H9 (cell line): ENCODE results near the gene AFF2. TPM values are rescaled to one million over a fixed set of nuclear protein-coding genes. Genes with fewer than 3 reads are reported as not detected.
A peak's percentile ranks its signal among the peaks of the same experiment; 100 is the strongest.

Experiments
- DNase-seq: peaks from one replicate; pipeline ENCODE4 v3.0.0-alpha.2; 2017
- H2AFZ ChIP-seq: one replicate; pipeline ENCODE4 v1.6.1; 2013; ENCODE audit warnings: mild to moderate bottlenecking, low read length, control low read depth, moderate library complexity
- H2AK5ac ChIP-seq: 2 replicates; pipeline ENCODE4 v1.6.1; 2013; ENCODE audit warnings: low read length, control low read depth, mixed read lengths; ENCODE audit not compliant: insufficient read length
- H2BK120ac ChIP-seq: one replicate; pipeline ENCODE4 v1.6.1; 2013; ENCODE audit warnings: low read depth, mild to moderate bottlenecking, low read length, control low read depth, inconsistent platforms; ENCODE audit not compliant: poor library complexity, severe bottlenecking
- H2BK12ac ChIP-seq: 2 replicates; pipeline ENCODE4 v1.6.1; 2013; ENCODE audit warnings: low read length, control low read depth, mixed read lengths, low read depth; ENCODE audit not compliant: insufficient read length
- H2BK15ac ChIP-seq: 2 replicates; pipeline ENCODE4 v1.6.1; 2013; ENCODE audit warnings: low read depth, low read length, control low read depth
- H2BK20ac ChIP-seq: one replicate; pipeline ENCODE4 v1.6.1; 2013; ENCODE audit warnings: low read depth, mild to moderate bottlenecking, low read length, control low read depth, inconsistent platforms; ENCODE audit not compliant: poor library complexity, severe bottlenecking
- H2BK5ac ChIP-seq: 2 replicates; pipeline ENCODE4 v1.6.1; 2013; ENCODE audit warnings: low read length, control low read depth, mixed read lengths; ENCODE audit not compliant: insufficient read length
- H3K14ac ChIP-seq: 2 replicates; pipeline ENCODE4 v1.6.1; 2013; ENCODE audit warnings: low read length, control low read depth; ENCODE audit not compliant: insufficient read depth
- H3K18ac ChIP-seq: 2 replicates; pipeline ENCODE4 v1.6.1; 2013; ENCODE audit warnings: low read depth, mild to moderate bottlenecking, mixed read lengths, low read length, control low read depth; ENCODE audit not compliant: insufficient read length
- H3K23ac ChIP-seq: 2 replicates; pipeline ENCODE4 v1.6.1; 2013; ENCODE audit warnings: low read length, control low read depth, mixed read lengths, low read depth; ENCODE audit not compliant: insufficient read length
- H3K23me2 ChIP-seq: 2 replicates; pipeline ENCODE4 v1.6.1; 2013; ENCODE audit warnings: low read depth, mild to moderate bottlenecking, mixed read lengths, low read length, control low read depth; ENCODE audit not compliant: insufficient read length, poor library complexity, severe bottlenecking
- H3K27ac ChIP-seq: 2 replicates; pipeline ENCODE4 v1.5.1; 2013; ENCODE audit warnings: low read length, control low read depth, mixed read lengths, low read depth; ENCODE audit not compliant: insufficient read length
- H3K27me3 ChIP-seq: 2 replicates; pipeline ENCODE4 v1.6.1; 2013; ENCODE audit warnings: low read length, control low read depth, inconsistent platforms; ENCODE audit not compliant: insufficient read depth
- H3K4ac ChIP-seq: 2 replicates; pipeline ENCODE4 v1.6.1; 2013; ENCODE audit warnings: low read depth, mild to moderate bottlenecking, control low read depth, inconsistent platforms, low read length, moderate library complexity
- H3K4me1 ChIP-seq: 2 replicates; pipeline ENCODE4 v1.6.1; 2013; ENCODE audit warnings: low read length, control low read depth, inconsistent platforms; ENCODE audit not compliant: insufficient read depth
- H3K4me2 ChIP-seq: 2 replicates; pipeline ENCODE4 v1.6.1; 2013; ENCODE audit warnings: low read length, control low read depth, mixed read lengths; ENCODE audit not compliant: insufficient read length, insufficient read depth
- H3K56ac ChIP-seq: 2 replicates; pipeline ENCODE4 v1.6.1; 2013; ENCODE audit warnings: low read depth, mild to moderate bottlenecking, mixed read lengths, low read length, control low read depth; ENCODE audit not compliant: insufficient read length
- H3K79me1 ChIP-seq: 2 replicates; pipeline ENCODE4 v1.6.1; 2013; ENCODE audit warnings: low read depth, mild to moderate bottlenecking, moderate library complexity, low read length, control low read depth, inconsistent platforms; ENCODE audit not compliant: insufficient read depth, poor library complexity, severe bottlenecking
- H3K79me2 ChIP-seq: 2 replicates; pipeline ENCODE4 v1.6.1; 2013; ENCODE audit warnings: low read length, control low read depth, inconsistent platforms; ENCODE audit not compliant: insufficient read depth
- H3K9ac ChIP-seq: 2 replicates; pipeline ENCODE4 v1.6.1; 2013; ENCODE audit warnings: low read length, control low read depth, mixed read lengths; ENCODE audit not compliant: insufficient read length; ENCODE audit errors: extremely low read depth
- H3K9me3 ChIP-seq: one replicate; pipeline ENCODE4 v1.6.1; 2013; ENCODE audit warnings: low read depth, low read length, inconsistent platforms; ENCODE audit not compliant: control insufficient read depth
- H3T11ph ChIP-seq: one replicate; pipeline ENCODE4 v1.6.1; 2013; ENCODE audit warnings: mild to moderate bottlenecking, low read length, control low read depth, inconsistent platforms
- H4K20me1 ChIP-seq: one replicate; pipeline ENCODE4 v1.6.1; 2013; ENCODE audit not compliant: control insufficient read depth, insufficient read length, insufficient read depth
- H4K5ac ChIP-seq: 2 replicates; pipeline ENCODE4 v1.6.1; 2013; ENCODE audit warnings: low read depth, mild to moderate bottlenecking, mixed read lengths, low read length, control low read depth; ENCODE audit not compliant: insufficient read length
- H4K8ac ChIP-seq: replicated peaks from 2 replicates; pipeline ENCODE4 v1.6.1; 2013; ENCODE audit warnings: low read length, control low read depth, mixed read lengths, low read depth; ENCODE audit not compliant: insufficient read length
- H4K91ac ChIP-seq: 2 replicates; pipeline ENCODE4 v1.6.1; 2013; ENCODE audit warnings: low read depth, mild to moderate bottlenecking, moderate library complexity, mixed read lengths, low read length, control low read depth; ENCODE audit not compliant: insufficient read length
- H3K27ac Mint-ChIP-seq, 3 experiments: 2 replicates in 2 of 3; 3 replicates in 1 of 3; pipeline ENCODE4 v1.8.0; 2020 to 2021; ENCODE audit warnings: mixed read lengths in 3 of 3, mild to moderate bottlenecking in 1 of 3, moderate library complexity in 1 of 3
- H3K27me3 Mint-ChIP-seq: 2 replicates; pipeline ENCODE4 v1.8.0; 2021; ENCODE audit warnings: low read depth, mild to moderate bottlenecking, moderate library complexity, mixed read lengths
- H3K36me3 Mint-ChIP-seq, 3 experiments: 2 replicates in 2 of 3; 3 replicates in 1 of 3; pipeline ENCODE4 v1.8.0; 2020 to 2021; ENCODE audit warnings: low read depth in 3 of 3, mixed read lengths in 3 of 3; ENCODE audit not compliant: insufficient read depth in 1 of 3
- H3K4me1 Mint-ChIP-seq, 2 experiments: 2 replicates each; pipeline ENCODE4 v1.8.0; 2020; ENCODE audit warnings: mixed read lengths in 2 of 2
- H3K4me3 Mint-ChIP-seq, 2 experiments: 2 replicates in 1 of 2; 3 replicates in 1 of 2; pipeline ENCODE4 v1.8.0; 2020 to 2021; ENCODE audit warnings: mild to moderate bottlenecking in 2 of 2, mixed read lengths in 2 of 2, moderate library complexity in 1 of 2
- H3K9me3 Mint-ChIP-seq, 2 experiments: 2 replicates in 1 of 2; 3 replicates in 1 of 2; pipeline ENCODE4 v1.8.0; 2020; ENCODE audit warnings: mild to moderate bottlenecking in 2 of 2, mixed read lengths in 2 of 2, moderate library complexity in 1 of 2
- WGBS: extraction: QIAGEN DNeasy Blood & Tissue Kit; methylation state at CpG from one replicate; pipeline ENCODE4 v1.1.7; 2013; ENCODE audit warnings: missing lambda C conversion rate, low lambda C conversion rate, mixed read lengths; ENCODE audit not compliant: insufficient read length; ENCODE audit errors: extremely low coverage; 5-methylcytosine and 5-hydroxymethylcytosine counted together
- total RNA-seq: library from RNA; stranded (reverse); gene quantifications from 2 replicates; pipeline ENCODE4 v1.2.1, GENCODE V29; 2021
- TF ChIP-seq, protein P1 (sequence below): fragments of 200-600 bp; sonication (generic); conservative IDR thresholded peaks from 3 replicates; pipeline ENCODE4 v1.8.0; 2021; ENCODE audit warnings: antibody characterized with exemption, mild to moderate bottlenecking

AFF2 gene
- total RNA-seq, 1 experiment from 2014 or later, result 14.6 TPM

DNA sequence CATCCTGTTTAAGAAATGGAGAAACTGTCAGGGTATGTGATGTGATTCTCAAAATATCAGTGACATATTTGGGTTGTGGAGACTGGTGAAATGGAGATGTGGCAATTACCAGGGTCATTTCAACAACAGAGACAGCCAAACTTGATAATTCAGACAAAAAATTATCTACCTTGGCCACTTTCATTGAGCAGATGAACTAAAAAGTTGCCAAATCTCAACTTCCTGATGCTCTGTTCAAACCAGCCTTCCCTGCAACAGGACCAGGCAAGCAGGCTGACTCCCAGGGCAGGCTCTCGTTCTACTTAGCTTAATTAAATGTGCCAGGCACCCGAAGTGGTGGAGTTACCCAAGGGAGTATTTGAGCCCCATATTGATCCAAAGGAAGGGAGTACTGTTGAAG lies 199.6 kb downstream of the AFF2 start:
- H3K4me3 Mint-ChIP-seq, result no peak overlapping the region
- Histone ChIP-seq H3K79me1 (no peaks in the 10 kb centered on the region), H3K4me1 (no peaks in the 10 kb centered on the region), H3K56ac (no peak overlapping the region), H3K23ac (no peak overlapping the region), H3K4me2 (no peak overlapping the region), H3K27ac (no peak overlapping the region), H3K23me2 (no peaks in the 10 kb centered on the region), H4K8ac (no peak overlapping the region), H4K20me1 (no peaks in the 10 kb centered on the region), H3K27me3 (no peaks in the 10 kb centered on the region), H3K9ac (no peak overlapping the region), H2AFZ (no peak overlapping the region), H2BK5ac (no peak overlapping the region), H2BK20ac (no peak overlapping the region), H3K18ac (no peak overlapping the region), H2AK5ac (no peak overlapping the region), H4K5ac (no peak overlapping the region), H2BK15ac (no peak overlapping the region), H3K14ac (no peak overlapping the region), H3K79me2 (no peaks in the 10 kb centered on the region), H3K4ac (no peak overlapping the region), H3T11ph (no peak overlapping the region), H4K91ac (no peak overlapping the region), H3K9me3 (peaks cover 13% of the 10 kb centered on the region), H2BK120ac (no peak overlapping the region), H2BK12ac (no peak overlapping the region)
- TF ChIP-seq, protein P1, sequence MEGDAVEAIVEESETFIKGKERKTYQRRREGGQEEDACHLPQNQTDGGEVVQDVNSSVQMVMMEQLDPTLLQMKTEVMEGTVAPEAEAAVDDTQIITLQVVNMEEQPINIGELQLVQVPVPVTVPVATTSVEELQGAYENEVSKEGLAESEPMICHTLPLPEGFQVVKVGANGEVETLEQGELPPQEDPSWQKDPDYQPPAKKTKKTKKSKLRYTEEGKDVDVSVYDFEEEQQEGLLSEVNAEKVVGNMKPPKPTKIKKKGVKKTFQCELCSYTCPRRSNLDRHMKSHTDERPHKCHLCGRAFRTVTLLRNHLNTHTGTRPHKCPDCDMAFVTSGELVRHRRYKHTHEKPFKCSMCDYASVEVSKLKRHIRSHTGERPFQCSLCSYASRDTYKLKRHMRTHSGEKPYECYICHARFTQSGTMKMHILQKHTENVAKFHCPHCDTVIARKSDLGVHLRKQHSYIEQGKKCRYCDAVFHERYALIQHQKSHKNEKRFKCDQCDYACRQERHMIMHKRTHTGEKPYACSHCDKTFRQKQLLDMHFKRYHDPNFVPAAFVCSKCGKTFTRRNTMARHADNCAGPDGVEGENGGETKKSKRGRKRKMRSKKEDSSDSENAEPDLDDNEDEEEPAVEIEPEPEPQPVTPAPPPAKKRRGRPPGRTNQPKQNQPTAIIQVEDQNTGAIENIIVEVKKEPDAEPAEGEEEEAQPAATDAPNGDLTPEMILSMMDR, result no peak
- no CpG with 5 or more reads among the region's 2 CpGs for WGBS
- no peaks in the 10 kb centered on the region; the same call in 1 of the 2 replicates for H3K27me3 Mint-ChIP-seq
- no peak for DNase-seq
- H3K9me3 Mint-ChIP-seq, result peaks cover 43 to 50% of the 10 kb centered on the region in 2 experiments
- 0 out of 7 replicates have a peak overlapping the region, but pooled peaks of 1 of the 3 experiments have one; percentile 10 for H3K27ac Mint-ChIP-seq
- peaks cover 3% of the 10 kb centered on the region in 2 experiments; a peak in 1 of 4 replicates for H3K4me1 Mint-ChIP-seq
- H3K36me3 Mint-ChIP-seq, result peaks cover 0 to 1% (median 0%) of the 10 kb centered on the region in 3 experiments; a peak in 2 of 7 replicates
